Activated T-helper 1 cell treated with anti-CD3 and anti-CD28 coated beads, Interleukin-12 subunit alpha, Interleukin-12 subunit beta, Interleukin-2, Interleukin-4 antibody, amounts not matched to agents 30 ng/mL and 10 ng/mL and 1 ng/mL, durations not matched to agents 14 hours and 24 hours and 36 hours (primary cell): ENCODE measurements around the gene SH3GL3. TPM values are rescaled to one million over a fixed set of nuclear protein-coding genes. Genes with fewer than 3 reads are reported as not detected.
A peak's percentile ranks its signal among the peaks of the same experiment; 100 is the strongest.

Experiments
- DNase-seq: peaks from one replicate; pipeline ENCODE4 v3.0.0; 2021; ENCODE audit warnings: low spot score
- H3K27ac Mint-ChIP-seq: one replicate; pipeline ENCODE4 v1.8.0; 2021; ENCODE audit warnings: mild to moderate bottlenecking, mixed read lengths
- H3K27me3 Mint-ChIP-seq: one replicate; pipeline ENCODE4 v1.8.0; 2022; ENCODE audit warnings: mild to moderate bottlenecking, moderate library complexity, mixed read lengths; ENCODE audit not compliant: insufficient read depth
- H3K36me3 Mint-ChIP-seq: one replicate; pipeline ENCODE4 v1.8.0; 2021; ENCODE audit warnings: low read depth, mixed read lengths
- H3K4me1 Mint-ChIP-seq: one replicate; pipeline ENCODE4 v1.8.0; 2021; ENCODE audit warnings: low read depth, mixed read lengths
- H3K4me3 Mint-ChIP-seq: one replicate; pipeline ENCODE4 v1.8.0; 2021; ENCODE audit warnings: mild to moderate bottlenecking, moderate library complexity, mixed read lengths
- H3K9me3 Mint-ChIP-seq: one replicate; pipeline ENCODE4 v1.8.0; 2021; ENCODE audit warnings: mixed read lengths
- intact Hi-C: fragments of 100-400 bp; cut with micrococcal nuclease; formaldehyde crosslinking; loops from one replicate; pipeline ENCODE4 v1.15.1; 2024
- total RNA-seq: library from RNA; stranded (reverse); gene quantifications from 2 replicates; pipeline ENCODE4 v1.2.3, GENCODE V29; 2022

The SH3GL3 gene
- total RNA-seq, 1 donor from 2014 or later: not detected

- Mint-ChIP-seq H3K27me3 (peaks cover 2% of the 10 kb centered on the region), H3K36me3 (no peaks in the 10 kb centered on the region), H3K9me3 (peaks cover 6% of the 10 kb centered on the region), H3K27ac (no peak overlapping the region), H3K4me3 (no peak overlapping the region), H3K4me1 (no peaks in the 10 kb centered on the region)
- intact Hi-C loops: no loop called here
- no peak for DNase-seq
Observed at GRCh38 chr15:83533410-83533962, 86.3 kb downstream of the SH3GL3 start.

- peaks cover 2% of the 10 kb centered on the region for H3K27me3 Mint-ChIP-seq
Observed at GRCh38 chr15:83537606-83538005, 90.5 kb downstream of the SH3GL3 start.

GRCh38 chr15:83538682-83539081 lies 91.5 kb downstream of the SH3GL3 start:
- Mint-ChIP-seq H3K27me3 (peaks cover 2% of the 10 kb centered on the region), H3K9me3 (no peaks in the 10 kb centered on the region)
- intact Hi-C loops: no loop called here

More at GRCh38 chr15:83537606-83538005, 90.5 kb downstream of the SH3GL3 start:
- intact Hi-C loops: no loop called here
- H3K36me3 Mint-ChIP-seq: no peaks in the 10 kb centered on the region
- H3K9me3 Mint-ChIP-seq: no peaks in the 10 kb centered on the region
- no peak for DNase-seq
- no peak overlapping the region for H3K27ac Mint-ChIP-seq
- no peak overlapping the region for H3K4me3 Mint-ChIP-seq
- H3K4me1 Mint-ChIP-seq: no peaks in the 10 kb centered on the region

GRCh38 chr15:83545804-83546511 lies 98.8 kb downstream of the SH3GL3 start:
- no peak for DNase-seq
- H3K27ac Mint-ChIP-seq: no peak overlapping the region
- no peaks in the 10 kb centered on the region for H3K9me3 Mint-ChIP-seq
- H3K4me3 Mint-ChIP-seq: no peak overlapping the region
- peaks cover 9% of the 10 kb centered on the region for H3K27me3 Mint-ChIP-seq
- no peaks in the 10 kb centered on the region for H3K36me3 Mint-ChIP-seq
- intact Hi-C loops: no loop called here
- no peaks in the 10 kb centered on the region for H3K4me1 Mint-ChIP-seq

More at GRCh38 chr15:83538682-83539081, 91.5 kb downstream of the SH3GL3 start:
- Mint-ChIP-seq H3K4me1 (no peaks in the 10 kb centered on the region), H3K36me3 (no peaks in the 10 kb centered on the region), H3K27ac (no peak overlapping the region), H3K4me3 (no peak overlapping the region)
- DNase-seq: no peak

- Mint-ChIP-seq H3K4me3 (no peak overlapping the region), H3K4me1 (no peaks in the 10 kb centered on the region), H3K9me3 (no peaks in the 10 kb centered on the region), H3K36me3 (no peaks in the 10 kb centered on the region), H3K27ac (no peak overlapping the region), H3K27me3 (peaks cover 9% of the 10 kb centered on the region)
- no peak for DNase-seq
- intact Hi-C loops: no loop called here
Observed at GRCh38 chr15:83546512-83546888, 99.4 kb downstream of the SH3GL3 start.

GRCh38 chr15:83547168-83547567 lies 100.0 kb downstream of the SH3GL3 start:
- Mint-ChIP-seq H3K27ac (no peak overlapping the region), H3K27me3 (peaks cover 12% of the 10 kb centered on the region), H3K9me3 (no peaks in the 10 kb centered on the region), H3K36me3 (no peaks in the 10 kb centered on the region), H3K4me1 (no peaks in the 10 kb centered on the region), H3K4me3 (no peak overlapping the region)
- no peak for DNase-seq
- intact Hi-C loops: no loop called here

- Mint-ChIP-seq H3K4me3 (no peak overlapping the region), H3K27me3 (peaks cover 14% of the 10 kb centered on the region), H3K27ac (no peak overlapping the region), H3K4me1 (no peaks in the 10 kb centered on the region), H3K9me3 (no peaks in the 10 kb centered on the region), H3K36me3 (no peaks in the 10 kb centered on the region)
- no peak for DNase-seq
- intact Hi-C loops: no loop called here
Observed at GRCh38 chr15:83549623-83550022, 102.5 kb downstream of the SH3GL3 start.

- Mint-ChIP-seq H3K27ac (no peak overlapping the region), H3K27me3 (peaks cover 15% of the 10 kb centered on the region), H3K4me3 (no peak overlapping the region), H3K36me3 (no peaks in the 10 kb centered on the region), H3K9me3 (no peaks in the 10 kb centered on the region), H3K4me1 (no peaks in the 10 kb centered on the region)
- intact Hi-C loops: no loop called here
- no peak for DNase-seq
Observed at GRCh38 chr15:83554558-83554957, 107.4 kb downstream of the SH3GL3 start.

- intact Hi-C loops: no loop called here
- H3K27me3 Mint-ChIP-seq: peaks cover 12% of the 10 kb centered on the region
- no peaks in the 10 kb centered on the region for H3K36me3 Mint-ChIP-seq
- no peaks in the 10 kb centered on the region for H3K4me1 Mint-ChIP-seq
- H3K27ac Mint-ChIP-seq: no peak overlapping the region
- H3K4me3 Mint-ChIP-seq: no peak overlapping the region
- H3K9me3 Mint-ChIP-seq: no peaks in the 10 kb centered on the region
- DNase-seq: no peak
Observed at GRCh38 chr15:83555383-83555782, 108.2 kb downstream of the SH3GL3 start.

- DNase-seq: no peak
- H3K4me3 Mint-ChIP-seq: no peak overlapping the region
- intact Hi-C loops: no loop called here
- no peak overlapping the region for H3K27ac Mint-ChIP-seq
- H3K4me1 Mint-ChIP-seq: no peaks in the 10 kb centered on the region
- H3K36me3 Mint-ChIP-seq: no peaks in the 10 kb centered on the region
- H3K9me3 Mint-ChIP-seq: no peaks in the 10 kb centered on the region
- peaks cover 9% of the 10 kb centered on the region for H3K27me3 Mint-ChIP-seq
Observed at GRCh38 chr15:83556068-83556467, 108.9 kb downstream of the SH3GL3 start.

GRCh38 chr15:83556754-83557153 lies 109.6 kb downstream of the SH3GL3 start:
- Mint-ChIP-seq H3K4me3 (no peak overlapping the region), H3K36me3 (no peaks in the 10 kb centered on the region), H3K9me3 (no peaks in the 10 kb centered on the region), H3K27me3 (peaks cover 13% of the 10 kb centered on the region), H3K4me1 (no peaks in the 10 kb centered on the region), H3K27ac (no peak overlapping the region)
- DNase-seq: no peak
- intact Hi-C loops: no loop called here

- H3K36me3 Mint-ChIP-seq: no peaks in the 10 kb centered on the region
- H3K9me3 Mint-ChIP-seq: no peaks in the 10 kb centered on the region
- no peak overlapping the region for H3K4me3 Mint-ChIP-seq
- intact Hi-C loops: no loop called here
- no peak overlapping the region for H3K27ac Mint-ChIP-seq
- no peak for DNase-seq
- H3K4me1 Mint-ChIP-seq: no peaks in the 10 kb centered on the region
- peaks cover 10% of the 10 kb centered on the region for H3K27me3 Mint-ChIP-seq
Observed at GRCh38 chr15:83558146-83558545, 111.0 kb downstream of the SH3GL3 start.

GRCh38 chr15:83559310-83559966 lies 112.3 kb downstream of the SH3GL3 start:
- Mint-ChIP-seq H3K27ac (no peak overlapping the region), H3K36me3 (no peaks in the 10 kb centered on the region), H3K4me1 (no peaks in the 10 kb centered on the region), H3K27me3 (peaks cover 10% of the 10 kb centered on the region), H3K9me3 (no peaks in the 10 kb centered on the region), H3K4me3 (no peak overlapping the region)
- intact Hi-C loops: loop anchor here (1.0 kb wide), 3 partner anchors 121 to 548 kb away; partner anchors contain the start of gene C15orf40
- peak; percentile 11 for DNase-seq
